DOHH2 (cell line): ENCODE results near the gene FCGBP.

Experiments
- EZH2phosphoT487 ChIP-seq: fragments of 200-600 bp; sonication (generic); IDR thresholded peaks from 2 replicates; pipeline ENCODE4 v1.6.1; 2017; ENCODE audit warnings: borderline replicate concordance, mild to moderate bottlenecking, antibody characterized with exemption, low read length, moderate library complexity, mixed read lengths
- TF ChIP-seq, protein P1 (sequence below): fragments of 200-600 bp; sonication (generic); IDR thresholded peaks from one replicate; pipeline ENCODE4 v1.5.1; 2014; ENCODE audit warnings: antibody characterized with exemption, mild to moderate bottlenecking, low read depth, low read length; ENCODE audit not compliant: poor library complexity, severe bottlenecking

DNA sequence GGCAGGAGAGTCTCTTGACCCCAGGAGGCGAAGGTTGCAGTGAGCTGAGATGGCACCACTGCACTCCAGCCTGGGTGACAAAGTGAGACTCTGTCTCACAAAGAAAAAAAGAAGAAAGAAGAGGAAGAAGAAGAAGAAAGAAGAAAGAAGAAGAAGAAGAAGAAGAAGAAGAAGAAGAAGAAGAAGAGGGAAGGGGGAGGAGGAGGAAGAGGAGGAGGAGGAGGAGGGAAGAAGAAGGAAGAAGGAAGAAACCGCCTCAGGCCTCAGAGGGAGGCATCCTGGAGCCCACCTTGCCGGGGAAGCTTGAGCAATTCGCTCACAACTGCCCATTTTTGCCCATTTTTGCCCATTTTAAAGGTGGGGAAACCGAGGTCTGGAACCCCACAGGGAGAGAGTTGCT is 9.5 kb downstream of the FCGBP start:
- TF ChIP-seq, protein P1, sequence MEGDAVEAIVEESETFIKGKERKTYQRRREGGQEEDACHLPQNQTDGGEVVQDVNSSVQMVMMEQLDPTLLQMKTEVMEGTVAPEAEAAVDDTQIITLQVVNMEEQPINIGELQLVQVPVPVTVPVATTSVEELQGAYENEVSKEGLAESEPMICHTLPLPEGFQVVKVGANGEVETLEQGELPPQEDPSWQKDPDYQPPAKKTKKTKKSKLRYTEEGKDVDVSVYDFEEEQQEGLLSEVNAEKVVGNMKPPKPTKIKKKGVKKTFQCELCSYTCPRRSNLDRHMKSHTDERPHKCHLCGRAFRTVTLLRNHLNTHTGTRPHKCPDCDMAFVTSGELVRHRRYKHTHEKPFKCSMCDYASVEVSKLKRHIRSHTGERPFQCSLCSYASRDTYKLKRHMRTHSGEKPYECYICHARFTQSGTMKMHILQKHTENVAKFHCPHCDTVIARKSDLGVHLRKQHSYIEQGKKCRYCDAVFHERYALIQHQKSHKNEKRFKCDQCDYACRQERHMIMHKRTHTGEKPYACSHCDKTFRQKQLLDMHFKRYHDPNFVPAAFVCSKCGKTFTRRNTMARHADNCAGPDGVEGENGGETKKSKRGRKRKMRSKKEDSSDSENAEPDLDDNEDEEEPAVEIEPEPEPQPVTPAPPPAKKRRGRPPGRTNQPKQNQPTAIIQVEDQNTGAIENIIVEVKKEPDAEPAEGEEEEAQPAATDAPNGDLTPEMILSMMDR = no peak
- TF ChIP-seq EZH2phosphoT487 = no peak
